K562 (cell line): Measurements from ENCODE around the gene CASKIN2. TPM values are rescaled to one million over a fixed set of nuclear protein-coding genes. Genes with fewer than 3 reads are reported as not detected.
A peak's percentile ranks its signal among the peaks of the same experiment; 100 is the strongest.

Experiments used
- ATAC-seq: fragments of 200-7000 bp; cut with Tn5 transposase; 3 replicates; pipeline ENCODE4 v1.9.1; 2020; ENCODE audit warnings: moderate library complexity
- BruUV-seq: library from RNA; stranded (reverse); fragments of 400-500 nt; replicated peaks from 2 replicates; lab custom pipeline; 2021; lab: Mats Ljungman, UMichigan
- CTCF ChIA-PET: fragments of 300-600 bp; formaldehyde crosslinking; extraction: SDS; loops from one replicate; lab custom pipeline; 2021; ENCODE audit warnings: low intra/inter-chr PET ratio; lab: Yijun Ruan, JAX
- POLR2A ChIA-PET: fragments of 300-600, 350-650 bp; sonication (Branson Sonifier 250); formaldehyde crosslinking; extraction: SDS; loops from one replicate; lab custom pipeline; 2021; ENCODE audit warnings: antibody characterized with exemption, inconsistent platforms; lab: Yijun Ruan, JAX
- DNase-seq, 4 experiments: peaks; one replicate each; pipeline versions ENCODE4 v3.0.0 to v3.0.0-alpha.2; 2011 to 2018; ENCODE audit warnings: low spot score in 3 of 4, mixed read lengths in 3 of 4; ENCODE audit errors: extremely low read depth in 1 of 4
- FAIRE-seq: peaks from 2 replicates; lab custom pipeline; 2011; peaks lifted over from hg19 to GRCh38; lab: Jason Lieb, UNC
- H2AFZ ChIP-seq: 2 replicates; pipeline ENCODE4 v1.6.0; 2011; ENCODE audit warnings: low read depth, low read length, control low read depth, inconsistent platforms
- H3K27ac ChIP-seq: fragments of 200-600 bp; 3 replicates; pipeline ENCODE4 v1.8.0; 2011; ENCODE audit warnings: low read depth, mild to moderate bottlenecking, control low read depth, inconsistent platforms, low read length, moderate library complexity, mixed read lengths; ENCODE audit errors: extremely low read depth
- H3K27me3 ChIP-seq, 2 experiments: fragments of 300-600 bp in 1 of 2; 2 replicates in 1 of 2; 3 replicates in 1 of 2; pipeline versions ENCODE4 v1.6.0 to v1.8.0; 2011; ENCODE audit warnings: inconsistent platforms in 2 of 2, low read length in 2 of 2, mild to moderate bottlenecking in 1 of 2, mixed read lengths in 1 of 2, moderate library complexity in 1 of 2; ENCODE audit not compliant: control insufficient read depth in 2 of 2, insufficient read depth in 2 of 2
- H3K36me3 ChIP-seq: fragments of 300-600 bp; 3 replicates; pipeline ENCODE4 v1.8.0; 2011; ENCODE audit warnings: mild to moderate bottlenecking, low read length, inconsistent platforms; ENCODE audit not compliant: control insufficient read depth, insufficient read depth
- H3K4me1 ChIP-seq, 2 experiments: fragments of 200-600 bp in 1 of 2; replicated peaks in 1 of 2; 2 replicates in 1 of 2; 3 replicates in 1 of 2; pipeline versions ENCODE4 v1.5.1 to v1.8.0; 2011; ENCODE audit warnings: inconsistent platforms in 2 of 2, low read length in 2 of 2, mild to moderate bottlenecking in 1 of 2, mixed read lengths in 1 of 2, moderate library complexity in 1 of 2; ENCODE audit not compliant: control insufficient read depth in 2 of 2, insufficient read depth in 2 of 2
- H3K4me2 ChIP-seq: 2 replicates; pipeline ENCODE4 v1.6.1; 2011; ENCODE audit warnings: low read length, control low read depth, inconsistent platforms, mixed read lengths; ENCODE audit not compliant: insufficient read depth
- H3K4me3 ChIP-seq: fragments of 200-600 bp; sonication (generic), shearing (Covaris generic); 2 replicates; pipeline ENCODE4 v1.5.1; 2016; ENCODE audit warnings: control low read depth, inconsistent platforms
- H3K79me2 ChIP-seq: fragments of 200-600 bp; 3 replicates; pipeline ENCODE4 v1.8.0; 2011; ENCODE audit warnings: low read length, inconsistent platforms; ENCODE audit not compliant: control insufficient read depth, insufficient read depth
- H3K9ac ChIP-seq, 2 experiments: 2 replicates each; pipeline versions ENCODE4 v1.6.0 to v1.6.1; 2011; ENCODE audit warnings: low read depth in 2 of 2, low read length in 2 of 2, control low read depth in 1 of 2, inconsistent platforms in 1 of 2, mild to moderate bottlenecking in 1 of 2, mixed read lengths in 1 of 2; ENCODE audit not compliant: insufficient read depth in 1 of 2
- H3K9me1 ChIP-seq: one replicate; pipeline ENCODE4 v1.6.0; 2011; ENCODE audit warnings: inconsistent platforms, mild to moderate bottlenecking, low read length, moderate library complexity; ENCODE audit not compliant: control insufficient read depth, insufficient read depth
- H3K9me3 ChIP-seq: replicated peaks from 2 replicates; pipeline ENCODE4 v1.5.1; 2011; ENCODE audit warnings: low read depth, low read length, inconsistent platforms; ENCODE audit not compliant: control insufficient read depth, insufficient read depth
- H4K20me1 ChIP-seq: replicated peaks from 2 replicates; pipeline ENCODE4 v1.6.1; 2011; ENCODE audit warnings: low read length, inconsistent platforms, mixed read lengths; ENCODE audit not compliant: control insufficient read depth, insufficient read depth
- BRF2 ChIP-seq: IDR thresholded peaks from 3 replicates; pipeline ENCODE4 v1.6.1; 2011; ENCODE audit warnings: borderline replicate concordance, mild to moderate bottlenecking; ENCODE audit not compliant: insufficient read length, insufficient read depth
- FOXJ2 ChIP-seq: fragments of 200-800 bp; sonication (Bioruptor generic); IDR thresholded peaks from 2 replicates; pipeline ENCODE4 v1.6.1; 2016; ENCODE audit warnings: missing genetic modification characterization, missing compliant biosample characterization
- KAT2B ChIP-seq: IDR thresholded peaks from one replicate; pipeline ENCODE4 v1.6.1; 2012; ENCODE audit warnings: low read depth, mild to moderate bottlenecking, control low read depth, inconsistent platforms, low read length, moderate library complexity
- KAT8 ChIP-seq: fragments of 450-650 bp; IDR thresholded peaks from 2 replicates; pipeline ENCODE4 v1.6.1; 2016; ENCODE audit warnings: low read depth, mild to moderate bottlenecking
- PTTG1 ChIP-seq: fragments of 450-650 bp; IDR thresholded peaks from 2 replicates; pipeline ENCODE4 v1.6.1; 2016; ENCODE audit warnings: low read depth, mild to moderate bottlenecking, missing genetic modification characterization, missing compliant biosample characterization
- ZFPM2 ChIP-seq: fragments of 250-450 bp; sonication (Bioruptor Pico); IDR thresholded peaks from 2 replicates; pipeline ENCODE4 v1.5.1; 2022; ENCODE audit warnings: mild to moderate bottlenecking
- ZNF324 ChIP-seq: fragments of 250-450 bp; sonication (Bioruptor Pico); IDR thresholded peaks from 2 replicates; pipeline ENCODE4 v1.4.0; 2020; ENCODE audit warnings: mild to moderate bottlenecking
- WGBS: fragments of 100-300 bp; shearing (Covaris generic); methylation state at CpG from one replicate; pipeline ENCODE4 v1.1.6; 2016; ENCODE audit warnings: low coverage, mixed read lengths; ENCODE audit not compliant: insufficient coverage; ENCODE audit errors: missing lambda C conversion rate; 5-methylcytosine and 5-hydroxymethylcytosine counted together
- in situ Hi-C: fragments of 300-500 bp; cut with MboI; formaldehyde crosslinking; loops from 4 replicates; pipeline ENCODE4 v1.15.0; 2018; ENCODE audit warnings: inconsistent platforms, mixed read lengths
- intact Hi-C: fragments of 100-400 bp; cut with micrococcal nuclease; formaldehyde crosslinking; loops from 2 replicates; pipeline ENCODE4 v1.14.2; 2022
- polyA plus RNA-seq, 8 experiments: library from polyadenylated mRNA; depleted of rRNA in 4 of 8; stranded (reverse) in 5 of 8; unstranded in 3 of 8; fragments of >200 nt; fragmentation: Nextera tagmentation in 2 of 8; fragmentation: Illumina TruSeq in 1 of 8; extraction: Ambion mirVana in 2 of 8; extraction: Trizol in 1 of 8; gene quantifications; 2 replicates each; pipeline versions ENCODE4 v1.2.1 to v1.2.3, GENCODE V29; 2011 to 2014; ENCODE audit warnings: inconsistent platforms in 1 of 8, missing spikeins in 1 of 8
- total RNA-seq, 7 experiments: library from RNA; depleted of rRNA in 6 of 7; stranded (reverse); fragments of >200 nt in 6 of 7; fragmentation: Illumina TruSeq in 2 of 7; extraction: Trizol in 2 of 7; gene quantifications; 2 replicates each; pipeline versions ENCODE4 v1.2.1 to v1.2.3, GENCODE V29; 2011 to 2021; ENCODE audit warnings: low replicate concordance in 1 of 7
- TF ChIP-seq, protein P1 (sequence below): sonication (generic); formaldehyde crosslinking; IDR thresholded peaks from 2 replicates; pipeline ENCODE4 v1.5.0; 2020; ENCODE audit warnings: missing genetic modification reagents
- TF ChIP-seq, protein P2 (sequence below): fragments of 450-650 bp; formaldehyde crosslinking; IDR thresholded peaks from 2 replicates; pipeline ENCODE4 v1.4.0; 2020; ENCODE audit warnings: mild to moderate bottlenecking
- TF ChIP-seq, protein P3 (sequence below): sonication (generic); formaldehyde crosslinking; IDR thresholded peaks from 2 replicates; pipeline ENCODE4 v1.8.1; 2023; ENCODE audit warnings: mild to moderate bottlenecking, missing genetic modification reagents
- TF ChIP-seq, protein P4 (sequence below): sonication (generic); formaldehyde crosslinking; IDR thresholded peaks from 2 replicates; pipeline ENCODE4 v1.8.0; 2022; ENCODE audit warnings: mild to moderate bottlenecking, missing genetic modification reagents

CASKIN2 gene
- total and polyA plus RNA-seq, 9 of the 15 experiments (the other 6 are each of a cell fraction or from before 2014, with no cell fraction given), result 0.01 to 12.2 (median 2.1) TPM

DNA sequence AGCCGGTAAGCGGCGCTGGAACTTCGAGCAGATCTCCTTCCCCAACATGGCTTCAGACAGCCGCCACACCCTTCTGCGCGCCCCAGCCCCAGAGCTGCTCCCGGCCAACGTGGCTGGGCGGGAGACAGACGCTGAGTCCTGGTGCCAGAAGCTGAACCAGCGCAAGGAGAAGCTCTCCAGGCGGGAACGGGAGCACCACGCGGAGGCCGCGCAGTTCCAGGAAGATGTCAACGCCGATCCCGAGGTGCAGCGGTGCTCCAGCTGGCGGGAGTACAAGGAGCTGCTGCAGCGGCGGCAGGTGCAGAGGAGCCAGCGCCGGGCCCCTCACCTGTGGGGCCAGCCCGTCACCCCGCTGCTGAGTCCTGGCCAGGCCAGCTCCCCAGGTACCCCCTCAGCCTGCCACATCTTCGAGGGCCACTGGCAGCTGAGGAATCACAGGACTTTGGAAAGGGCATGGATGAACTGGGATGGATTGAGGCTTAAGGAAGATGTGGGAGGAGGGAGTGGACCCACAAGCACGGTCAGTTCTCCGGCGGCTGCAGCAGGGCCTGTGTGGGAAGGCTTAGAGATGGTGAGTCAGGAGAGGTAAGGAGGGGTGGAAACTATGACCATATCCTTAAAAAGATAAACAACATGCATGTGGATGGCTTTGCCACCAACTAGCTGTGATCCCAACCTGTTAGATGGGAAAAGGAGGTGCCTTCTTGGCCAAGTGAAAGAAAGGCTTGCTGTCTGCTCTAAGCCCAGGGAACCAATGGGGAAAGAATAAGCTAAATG lies 6.8 kb upstream of the CASKIN2 start:
- Histone ChIP-seq H3K27ac (no peak overlapping the region), H3K36me3 (peaks cover 61% of the 10 kb centered on the region), H3K27me3 (no peaks in the 10 kb centered on the region), H3K4me2 (no peak overlapping the region), H3K79me2 (peaks cover 13% of the 10 kb centered on the region), H4K20me1 (peaks cover 5% of the 10 kb centered on the region; the same call in 1 of the 2 replicates), H3K4me3 (no peak overlapping the region), H3K9ac (peak overlapping the region in 1 of 2 experiments; percentile 56; a peak in 1 of 4 replicates), H3K9me1 (peaks cover 5% of the 10 kb centered on the region), H3K9me3 (no peaks in the 10 kb centered on the region), H2AFZ (no peak overlapping the region), H3K4me1 (peaks cover 26 to 41% of the 10 kb centered on the region in 2 experiments)
- no TSS peak for BruUV-seq
- ChIA-PET CTCF (no interaction called here), POLR2A (no interaction called here)
- no peak for ATAC-seq
- in situ Hi-C loops, result no loop called here
- intact Hi-C loops, result loop anchor here (10.0 kb wide), 1 partner anchor 237 kb away; the partner anchor contains the start of gene SLC25A19
- WGBS, result 90% methylated on average over 25 of the region's 33 CpGs
- no peak for FAIRE-seq
- DNase-seq, result no peak
- TF ChIP-seq PTTG1 (no peak), KAT8 (no peak), KAT2B (no peak), ZNF324 (CRISPR knock-in tag) (no peak), ZFPM2 (CRISPR knock-in tag) (no peak), BRF2 (no peak), FOXJ2 (tag) (no peak)
- TF ChIP-seq, protein P1, sequence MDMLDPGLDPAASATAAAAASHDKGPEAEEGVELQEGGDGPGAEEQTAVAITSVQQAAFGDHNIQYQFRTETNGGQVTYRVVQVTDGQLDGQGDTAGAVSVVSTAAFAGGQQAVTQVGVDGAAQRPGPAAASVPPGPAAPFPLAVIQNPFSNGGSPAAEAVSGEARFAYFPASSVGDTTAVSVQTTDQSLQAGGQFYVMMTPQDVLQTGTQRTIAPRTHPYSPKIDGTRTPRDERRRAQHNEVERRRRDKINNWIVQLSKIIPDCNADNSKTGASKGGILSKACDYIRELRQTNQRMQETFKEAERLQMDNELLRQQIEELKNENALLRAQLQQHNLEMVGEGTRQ (CRISPR knock-in tag), result no peak
- TF ChIP-seq, protein P2, sequence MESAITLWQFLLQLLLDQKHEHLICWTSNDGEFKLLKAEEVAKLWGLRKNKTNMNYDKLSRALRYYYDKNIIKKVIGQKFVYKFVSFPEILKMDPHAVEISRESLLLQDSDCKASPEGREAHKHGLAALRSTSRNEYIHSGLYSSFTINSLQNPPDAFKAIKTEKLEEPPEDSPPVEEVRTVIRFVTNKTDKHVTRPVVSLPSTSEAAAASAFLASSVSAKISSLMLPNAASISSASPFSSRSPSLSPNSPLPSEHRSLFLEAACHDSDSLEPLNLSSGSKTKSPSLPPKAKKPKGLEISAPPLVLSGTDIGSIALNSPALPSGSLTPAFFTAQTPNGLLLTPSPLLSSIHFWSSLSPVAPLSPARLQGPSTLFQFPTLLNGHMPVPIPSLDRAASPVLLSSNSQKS (CRISPR knock-in tag), result no peak
- TF ChIP-seq, protein P3, sequence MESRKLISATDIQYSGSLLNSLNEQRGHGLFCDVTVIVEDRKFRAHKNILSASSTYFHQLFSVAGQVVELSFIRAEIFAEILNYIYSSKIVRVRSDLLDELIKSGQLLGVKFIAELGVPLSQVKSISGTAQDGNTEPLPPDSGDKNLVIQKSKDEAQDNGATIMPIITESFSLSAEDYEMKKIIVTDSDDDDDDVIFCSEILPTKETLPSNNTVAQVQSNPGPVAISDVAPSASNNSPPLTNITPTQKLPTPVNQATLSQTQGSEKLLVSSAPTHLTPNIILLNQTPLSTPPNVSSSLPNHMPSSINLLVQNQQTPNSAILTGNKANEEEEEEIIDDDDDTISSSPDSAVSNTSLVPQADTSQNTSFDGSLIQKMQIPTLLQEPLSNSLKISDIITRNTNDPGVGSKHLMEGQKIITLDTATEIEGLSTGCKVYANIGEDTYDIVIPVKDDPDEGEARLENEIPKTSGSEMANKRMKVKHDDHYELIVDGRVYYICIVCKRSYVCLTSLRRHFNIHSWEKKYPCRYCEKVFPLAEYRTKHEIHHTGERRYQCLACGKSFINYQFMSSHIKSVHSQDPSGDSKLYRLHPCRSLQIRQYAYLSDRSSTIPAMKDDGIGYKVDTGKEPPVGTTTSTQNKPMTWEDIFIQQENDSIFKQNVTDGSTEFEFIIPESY (CRISPR knock-in tag), result peak; percentile 82
- TF ChIP-seq, protein P4, sequence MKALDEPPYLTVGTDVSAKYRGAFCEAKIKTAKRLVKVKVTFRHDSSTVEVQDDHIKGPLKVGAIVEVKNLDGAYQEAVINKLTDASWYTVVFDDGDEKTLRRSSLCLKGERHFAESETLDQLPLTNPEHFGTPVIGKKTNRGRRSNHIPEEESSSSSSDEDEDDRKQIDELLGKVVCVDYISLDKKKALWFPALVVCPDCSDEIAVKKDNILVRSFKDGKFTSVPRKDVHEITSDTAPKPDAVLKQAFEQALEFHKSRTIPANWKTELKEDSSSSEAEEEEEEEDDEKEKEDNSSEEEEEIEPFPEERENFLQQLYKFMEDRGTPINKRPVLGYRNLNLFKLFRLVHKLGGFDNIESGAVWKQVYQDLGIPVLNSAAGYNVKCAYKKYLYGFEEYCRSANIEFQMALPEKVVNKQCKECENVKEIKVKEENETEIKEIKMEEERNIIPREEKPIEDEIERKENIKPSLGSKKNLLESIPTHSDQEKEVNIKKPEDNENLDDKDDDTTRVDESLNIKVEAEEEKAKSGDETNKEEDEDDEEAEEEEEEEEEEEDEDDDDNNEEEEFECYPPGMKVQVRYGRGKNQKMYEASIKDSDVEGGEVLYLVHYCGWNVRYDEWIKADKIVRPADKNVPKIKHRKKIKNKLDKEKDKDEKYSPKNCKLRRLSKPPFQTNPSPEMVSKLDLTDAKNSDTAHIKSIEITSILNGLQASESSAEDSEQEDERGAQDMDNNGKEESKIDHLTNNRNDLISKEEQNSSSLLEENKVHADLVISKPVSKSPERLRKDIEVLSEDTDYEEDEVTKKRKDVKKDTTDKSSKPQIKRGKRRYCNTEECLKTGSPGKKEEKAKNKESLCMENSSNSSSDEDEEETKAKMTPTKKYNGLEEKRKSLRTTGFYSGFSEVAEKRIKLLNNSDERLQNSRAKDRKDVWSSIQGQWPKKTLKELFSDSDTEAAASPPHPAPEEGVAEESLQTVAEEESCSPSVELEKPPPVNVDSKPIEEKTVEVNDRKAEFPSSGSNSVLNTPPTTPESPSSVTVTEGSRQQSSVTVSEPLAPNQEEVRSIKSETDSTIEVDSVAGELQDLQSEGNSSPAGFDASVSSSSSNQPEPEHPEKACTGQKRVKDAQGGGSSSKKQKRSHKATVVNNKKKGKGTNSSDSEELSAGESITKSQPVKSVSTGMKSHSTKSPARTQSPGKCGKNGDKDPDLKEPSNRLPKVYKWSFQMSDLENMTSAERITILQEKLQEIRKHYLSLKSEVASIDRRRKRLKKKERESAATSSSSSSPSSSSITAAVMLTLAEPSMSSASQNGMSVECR (CRISPR knock-in tag), result no peak
